H54 (cell line): ENCODE measurements around the gene PAF1.

ENCODE experiments used
- DNase-seq: peaks from one replicate; pipeline ENCODE4 v3.0.0; 2011; ENCODE audit warnings: low spot score, mixed read lengths; ENCODE audit not compliant: insufficient read length
- FAIRE-seq: peaks from 3 replicates; lab custom pipeline; 2011; peaks lifted over from hg19 to GRCh38; lab: Jason Lieb, UNC
- POLR2A ChIP-seq: IDR thresholded peaks from 2 replicates; pipeline ENCODE4 v1.6.1; 2011; ENCODE audit warnings: low read depth, mild to moderate bottlenecking, low read length

PAF1 gene

GRCh38 chr19:39412867-39413271 lies 22.0 kb upstream of the PAF1 start:
- TF ChIP-seq POLR2A, result no peak
- no peak for DNase-seq
- no peak for FAIRE-seq

- TF ChIP-seq POLR2A, result no peak; the same call in 1 of the 2 replicates
- FAIRE-seq (peak; percentile 87), DNase-seq (peak; percentile 98)
Measured at GRCh38 chr19:39412100-39412866, 21.4 kb upstream of the PAF1 start, which contains the start of gene PLEKHG2. Gene PLEKHG2 (plus strand): TSS chr19:39412669. CDS start chr19:39414087, 1,418 bp downstream.

- no peak for TF ChIP-seq POLR2A
- peak; percentile 95 for DNase-seq
- FAIRE-seq, result peak; percentile 20
Measured at GRCh38 chr19:39411832-39412099, 20.9 kb upstream of the PAF1 start.

- TF ChIP-seq POLR2A, result no peak; the same call in 1 of the 2 replicates
- no peak for DNase-seq
- no peak for FAIRE-seq
Measured at GRCh38 chr19:39411081-39411831, 20.4 kb upstream of the PAF1 start.

- no peak for TF ChIP-seq POLR2A
- FAIRE-seq (no peak), DNase-seq (no peak)
Measured at GRCh38 chr19:39410831-39411080, 19.9 kb upstream of the PAF1 start.

- FAIRE-seq (no peak), DNase-seq (no peak)
- no peak for TF ChIP-seq POLR2A
Measured at GRCh38 chr19:39410017-39410830, 19.3 kb upstream of the PAF1 start.

GRCh38 chr19:39409208-39410016 lies 18.5 kb upstream of the PAF1 start:
- DNase-seq (peak; percentile 75), FAIRE-seq (no peak)
- TF ChIP-seq POLR2A, result no peak

- TF ChIP-seq POLR2A, result no peak
- FAIRE-seq (no peak), DNase-seq (no peak)
Measured at GRCh38 chr19:39408392-39409207, 17.7 kb upstream of the PAF1 start.

- FAIRE-seq, result no peak
Measured at GRCh38 chr19:39407660-39408391, 16.9 kb upstream of the PAF1 start.

GRCh38 chr19:39407410-39407659 lies 16.4 kb upstream of the PAF1 start:
- FAIRE-seq, result no peak
- no peak for TF ChIP-seq POLR2A
- DNase-seq, result no peak

More at GRCh38 chr19:39407660-39408391, 16.9 kb upstream of the PAF1 start:
- DNase-seq, result no peak
- no peak for TF ChIP-seq POLR2A

GRCh38 chr19:39406656-39407409 lies 15.9 kb upstream of the PAF1 start, which contains the start of gene ZFP36:
Gene ZFP36 (plus strand): TSS chr19:39406847. CDS start chr19:39406905, 58 bp downstream.
- no peak for FAIRE-seq
- peak; percentile 100 for TF ChIP-seq POLR2A
- peak; percentile 86 for DNase-seq

GRCh38 chr19:39405958-39406655 lies 15.2 kb upstream of the PAF1 start:
- no peak for DNase-seq
- FAIRE-seq, result no peak
- no peak for TF ChIP-seq POLR2A
